SJCRH30 (cell line): ENCODE measurements around the gene RPS18. TPM values are rescaled to one million over a fixed set of nuclear protein-coding genes. Genes with fewer than 3 reads are reported as not detected.

ENCODE experiments used
- DNase-seq, 2 experiments: peaks; one replicate each; pipeline ENCODE4 v3.0.0-alpha.2; 2015 to 2020
- H3K27ac ChIP-seq: fragments of 250-450 bp; sonication (Bioruptor Pico); 2 replicates; pipeline ENCODE4 v1.5.1; 2020; ENCODE audit warnings: mild to moderate bottlenecking, moderate library complexity
- H3K27me3 ChIP-seq: fragments of 250-450 bp; sonication (Bioruptor Pico); 2 replicates; pipeline ENCODE4 v1.5.1; 2020; ENCODE audit warnings: mild to moderate bottlenecking, moderate library complexity
- H3K36me3 ChIP-seq: fragments of 250-450 bp; sonication (Bioruptor Pico); 2 replicates; pipeline ENCODE4 v1.5.1; 2020; ENCODE audit warnings: mild to moderate bottlenecking, moderate library complexity
- H3K4me1 ChIP-seq: fragments of 250-450 bp; sonication (Bioruptor Pico); 2 replicates; pipeline ENCODE4 v1.5.1; 2020; ENCODE audit warnings: mild to moderate bottlenecking, moderate library complexity
- H3K4me3 ChIP-seq: fragments of 250-450 bp; sonication (Bioruptor Pico); 2 replicates; pipeline ENCODE4 v1.5.1; 2020; ENCODE audit warnings: mild to moderate bottlenecking, moderate library complexity
- H3K9me3 ChIP-seq: fragments of 250-450 bp; sonication (Bioruptor Pico); replicated peaks from 2 replicates; pipeline ENCODE4 v1.5.1; 2020; ENCODE audit warnings: mild to moderate bottlenecking, moderate library complexity
- total RNA-seq: library from RNA; depleted of rRNA; stranded (reverse); fragments of >200 nt; shearing (Covaris generic); gene quantifications from 2 replicates; pipeline ENCODE4 v1.2.3, GENCODE V29; 2014

Gene RPS18
- total RNA-seq, 1 experiment from 2014 or later, result 5,924 TPM

- H3K36me3 ChIP-seq, result peaks cover 7% of the 10 kb centered on the region
- H3K4me3 ChIP-seq, result no peak overlapping the region
- no peak overlapping the region for H3K27ac ChIP-seq
- no peaks in the 10 kb centered on the region for H3K27me3 ChIP-seq
- no peaks in the 10 kb centered on the region for H3K9me3 ChIP-seq
- H3K4me1 ChIP-seq, result peaks cover 4% of the 10 kb centered on the region; the same call in 1 of the 2 replicates
- no peak for DNase-seq
Observed at GRCh38 chr6:33292996-33293682, 21.3 kb downstream of the RPS18 start.

- H3K4me1 ChIP-seq, result 0 out of 2 replicates have a peak, but pooled peaks cover 3% of the 10 kb centered on the region
- no peaks in the 10 kb centered on the region for H3K9me3 ChIP-seq
- no peak overlapping the region for H3K4me3 ChIP-seq
- H3K27me3 ChIP-seq, result no peaks in the 10 kb centered on the region
- DNase-seq, result no peak
- H3K27ac ChIP-seq, result no peak overlapping the region
- H3K36me3 ChIP-seq, result peaks cover 5% of the 10 kb centered on the region
Observed at GRCh38 chr6:33294086-33294823, 22.4 kb downstream of the RPS18 start.

- DNase-seq, result no peak
- Histone ChIP-seq H3K27ac (no peak overlapping the region), H3K4me3 (no peak overlapping the region), H3K27me3 (no peaks in the 10 kb centered on the region), H3K36me3 (peaks cover 5% of the 10 kb centered on the region), H3K4me1 (no peaks in the 10 kb centered on the region), H3K9me3 (no peaks in the 10 kb centered on the region)
Observed at GRCh38 chr6:33295621-33296369, 23.9 kb downstream of the RPS18 start.

- no peaks in the 10 kb centered on the region for H3K27me3 ChIP-seq
- no peaks in the 10 kb centered on the region for H3K4me1 ChIP-seq
- no peak for DNase-seq
- H3K9me3 ChIP-seq, result no peaks in the 10 kb centered on the region
- no peaks in the 10 kb centered on the region; the same call in 1 of the 2 replicates for H3K36me3 ChIP-seq
- no peak overlapping the region for H3K27ac ChIP-seq
- peak overlapping the region; percentile 68 for H3K4me3 ChIP-seq
Observed at GRCh38 chr6:33296797-33297405, 25.0 kb downstream of the RPS18 start.

- peak in 1 of 2 experiments; percentile 48 for DNase-seq
- H3K27me3 ChIP-seq, result no peaks in the 10 kb centered on the region
- H3K36me3 ChIP-seq, result no peaks in the 10 kb centered on the region
- H3K4me1 ChIP-seq, result no peaks in the 10 kb centered on the region
- H3K4me3 ChIP-seq, result peak overlapping the region; percentile 68
- no peak overlapping the region for H3K27ac ChIP-seq
- no peaks in the 10 kb centered on the region for H3K9me3 ChIP-seq
Observed at GRCh38 chr6:33297406-33297955, 25.6 kb downstream of the RPS18 start.

- no peak overlapping the region; the same call in 1 of the 2 replicates for H3K27ac ChIP-seq
- H3K36me3 ChIP-seq, result no peaks in the 10 kb centered on the region
- DNase-seq, result peak; percentile 78 to 84
- H3K4me3 ChIP-seq, result peak overlapping the region; percentile 68
- no peaks in the 10 kb centered on the region for H3K27me3 ChIP-seq
- no peaks in the 10 kb centered on the region for H3K9me3 ChIP-seq
- no peaks in the 10 kb centered on the region for H3K4me1 ChIP-seq
Observed at GRCh38 chr6:33297956-33298772, 26.3 kb downstream of the RPS18 start.

GRCh38 chr6:33298773-33299236 is 26.9 kb downstream of the RPS18 start, which contains the start of gene RGL2:
Gene RGL2, minus strand, starts transcription at chr6:33298942. Its CDS starts 332 bp downstream, at chr6:33298610.
- Histone ChIP-seq H3K4me3 (peak within 1 kb of the TSS; percentile 68), H3K27me3 (no peaks in the 10 kb centered on the region), H3K27ac (peak within 1 kb of the TSS; percentile 65), H3K9me3 (no peaks in the 10 kb centered on the region), H3K4me1 (no peaks in the 10 kb centered on the region), H3K36me3 (no peaks in the 10 kb centered on the region)
- DNase-seq, result peak in 1 of 2 experiments; percentile 62

- Histone ChIP-seq H3K36me3 (no peaks in the 10 kb centered on the region), H3K27ac (peak overlapping the region; percentile 65), H3K27me3 (no peaks in the 10 kb centered on the region), H3K9me3 (no peaks in the 10 kb centered on the region), H3K4me1 (no peaks in the 10 kb centered on the region), H3K4me3 (peak overlapping the region; percentile 68)
- peak; percentile 93 to 95 for DNase-seq
Observed at GRCh38 chr6:33299237-33299944, 27.5 kb downstream of the RPS18 start.

- H3K27ac ChIP-seq, result no peak overlapping the region
- no peaks in the 10 kb centered on the region for H3K27me3 ChIP-seq
- DNase-seq, result no peak
- H3K36me3 ChIP-seq, result no peaks in the 10 kb centered on the region
- H3K4me3 ChIP-seq, result no peak overlapping the region
- no peaks in the 10 kb centered on the region for H3K9me3 ChIP-seq
- H3K4me1 ChIP-seq, result no peaks in the 10 kb centered on the region
Observed at GRCh38 chr6:33301877-33302276, 30.0 kb downstream of the RPS18 start.

- no peak for DNase-seq
- no peak overlapping the region for H3K4me3 ChIP-seq
- no peaks in the 10 kb centered on the region for H3K27me3 ChIP-seq
- no peaks in the 10 kb centered on the region for H3K36me3 ChIP-seq
- H3K9me3 ChIP-seq, result no peaks in the 10 kb centered on the region
- H3K4me1 ChIP-seq, result no peaks in the 10 kb centered on the region
- no peak overlapping the region for H3K27ac ChIP-seq
Observed at GRCh38 chr6:33304216-33304615, 32.3 kb downstream of the RPS18 start.

- Histone ChIP-seq H3K27ac (no peak overlapping the region), H3K36me3 (no peaks in the 10 kb centered on the region), H3K4me1 (no peaks in the 10 kb centered on the region), H3K27me3 (no peaks in the 10 kb centered on the region), H3K9me3 (no peaks in the 10 kb centered on the region), H3K4me3 (no peak overlapping the region)
- DNase-seq, result no peak
Observed at GRCh38 chr6:33305052-33305451, 33.2 kb downstream of the RPS18 start.

GRCh38 chr6:33306356-33306755 is 34.5 kb downstream of the RPS18 start:
- H3K9me3 ChIP-seq, result no peaks in the 10 kb centered on the region
- no peaks in the 10 kb centered on the region for H3K27me3 ChIP-seq
- no peak overlapping the region for H3K4me3 ChIP-seq
- H3K36me3 ChIP-seq, result no peaks in the 10 kb centered on the region
- no peak for DNase-seq
- no peak overlapping the region for H3K27ac ChIP-seq
- no peaks in the 10 kb centered on the region for H3K4me1 ChIP-seq
